Measurements from ENCODE around the gene RPS6KC1.

Gene RPS6KC1

GRCh38 chr1:213244664-213245091, 193.6 kb downstream of the RPS6KC1 start:
- DNase-seq, result peak; percentile 87

- peak; percentile 83 for DNase-seq
Measured at GRCh38 chr1:213245260-213245910, 194.3 kb downstream of the RPS6KC1 start.

DNA sequence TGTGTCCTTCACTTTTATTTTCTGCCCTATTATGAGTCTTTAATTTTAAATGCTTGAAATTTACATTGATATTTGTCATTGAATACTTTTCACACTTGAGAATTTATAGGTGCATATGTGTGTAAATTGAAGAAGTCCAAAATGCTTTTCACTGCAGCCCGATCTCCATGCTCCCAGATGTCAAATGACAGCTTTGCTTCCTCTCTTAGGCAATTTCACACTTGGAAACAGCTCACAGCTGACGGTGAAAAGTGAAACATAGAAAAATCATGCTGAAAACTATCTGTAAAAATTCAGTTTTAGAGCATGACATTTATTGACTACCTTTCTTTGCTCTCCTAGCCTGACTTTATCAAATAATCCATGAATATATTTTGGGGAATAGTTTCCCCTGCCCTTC, 196.0 kb downstream of the RPS6KC1 start:
- DNase-seq, result no peak

- DNase-seq, result no peak
Measured at GRCh38 chr1:213249395-213249794, 198.4 kb downstream of the RPS6KC1 start.

GRCh38 chr1:213250041-213250440, 199.0 kb downstream of the RPS6KC1 start:
- DNase-seq, result peak; percentile 49

GRCh38 chr1:213250446-213250845, 199.4 kb downstream of the RPS6KC1 start:
- DNase-seq, result no peak

GRCh38 chr1:213251972-213252371, 200.9 kb downstream of the RPS6KC1 start:
- no peak for DNase-seq

DNA sequence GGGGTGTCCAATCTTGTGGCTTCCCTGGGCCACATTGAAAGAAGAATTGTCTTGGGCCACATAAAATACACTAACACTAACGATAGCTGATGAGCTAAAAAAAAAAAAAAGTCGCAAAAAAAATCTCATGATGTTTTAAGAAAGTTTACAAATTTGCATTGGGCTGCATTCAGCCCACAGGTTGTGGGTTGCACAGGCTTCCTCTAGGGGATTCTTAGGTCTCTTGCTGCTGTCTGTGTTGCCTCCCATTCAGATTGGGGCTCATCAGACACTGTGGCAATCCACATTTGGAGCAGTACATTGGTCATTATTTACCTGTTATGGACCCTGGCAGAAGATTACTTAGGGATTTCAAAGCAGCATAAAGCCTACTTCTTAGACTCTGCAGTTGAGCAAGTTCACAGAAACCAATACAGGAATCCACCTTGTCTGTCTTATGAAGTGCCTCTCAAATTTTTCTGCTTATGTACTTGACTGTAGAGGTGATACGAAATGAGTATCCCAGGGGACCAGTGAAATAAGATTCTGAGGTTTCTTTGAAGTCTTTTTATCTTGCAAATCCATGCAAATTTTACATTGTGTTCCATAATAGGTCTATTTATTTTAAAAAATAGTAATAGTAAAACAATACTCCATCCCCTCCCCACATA, 205.5 kb downstream of the RPS6KC1 start:
- no peak for DNase-seq

- no peak for DNase-seq
Measured at GRCh38 chr1:213260311-213261075, 209.5 kb downstream of the RPS6KC1 start.

DNA sequence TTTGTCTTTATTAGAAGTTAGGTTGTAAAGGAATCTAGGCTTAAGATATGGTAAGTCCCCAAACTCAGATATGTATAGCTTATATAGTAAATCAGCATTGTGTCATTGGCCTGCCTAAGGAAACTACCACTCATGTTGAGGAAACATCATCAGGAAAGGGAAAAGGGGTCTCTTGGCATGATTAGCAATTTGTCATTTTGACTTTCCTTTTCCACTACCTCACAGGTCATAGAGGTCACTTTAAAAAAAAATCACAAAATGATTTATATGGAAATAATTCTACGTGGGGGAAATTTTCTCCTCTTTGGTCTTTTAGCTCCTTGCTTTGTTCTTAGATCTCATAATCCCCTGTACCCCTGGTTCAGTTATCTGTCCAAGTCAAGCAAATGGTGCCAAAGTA, 213.5 kb downstream of the RPS6KC1 start:
- DNase-seq, result no peak

DNA sequence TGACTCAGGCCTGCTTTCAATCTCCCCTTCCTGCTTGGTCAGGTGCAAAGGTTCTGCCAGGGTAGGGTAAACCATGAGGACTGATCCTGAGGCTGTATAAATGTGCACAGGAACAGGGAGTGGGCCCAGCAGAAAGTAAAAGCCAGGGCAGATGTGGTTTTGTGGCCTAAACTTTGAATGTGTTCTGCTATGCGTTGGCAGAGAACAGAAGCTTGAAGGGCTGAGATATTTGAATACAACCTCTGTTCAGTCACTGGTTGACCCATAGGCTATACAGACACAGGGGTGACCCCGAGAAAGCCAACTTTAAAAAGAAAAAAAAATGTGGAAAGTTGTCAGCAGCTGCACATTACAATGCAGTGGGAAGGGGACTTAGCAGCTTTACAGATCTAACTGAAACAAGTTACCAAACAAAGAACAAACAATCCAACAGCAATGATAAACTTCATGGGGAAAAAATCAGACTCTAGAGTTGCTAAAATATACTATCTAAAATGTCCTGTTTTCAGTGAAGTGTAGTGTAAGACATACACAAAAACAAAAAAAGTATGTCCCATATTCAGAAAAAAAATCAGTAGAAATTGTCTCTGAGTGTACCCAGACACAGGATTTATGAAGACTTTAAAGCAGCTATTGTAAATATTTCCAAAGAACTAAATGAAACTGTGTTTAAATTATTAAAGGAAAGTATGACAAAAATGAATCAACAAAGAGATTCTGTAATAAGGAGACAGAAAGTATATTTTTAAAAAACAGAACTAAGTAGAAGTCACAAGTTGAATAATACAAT, 216.1 kb downstream of the RPS6KC1 start:
- no peak for DNase-seq

DNA sequence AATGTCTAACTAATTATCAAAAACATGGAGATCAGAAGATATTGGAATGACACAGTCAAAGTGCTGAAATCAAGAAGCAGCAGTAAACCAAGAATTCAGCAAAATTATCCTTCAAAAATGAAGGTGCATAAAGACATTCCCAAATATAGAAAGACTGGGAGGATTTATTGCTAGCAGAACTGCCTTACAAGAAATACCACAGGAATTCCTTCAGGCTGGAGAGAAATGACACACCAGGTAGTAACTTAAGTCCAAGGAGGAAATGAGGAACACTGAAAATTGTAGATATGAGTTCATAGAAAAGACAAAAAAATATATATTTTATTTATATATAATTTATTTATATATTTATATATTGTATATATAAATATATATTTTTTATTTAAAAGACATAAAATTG, 217.2 kb downstream of the RPS6KC1 start:
- DNase-seq, result no peak

DNA sequence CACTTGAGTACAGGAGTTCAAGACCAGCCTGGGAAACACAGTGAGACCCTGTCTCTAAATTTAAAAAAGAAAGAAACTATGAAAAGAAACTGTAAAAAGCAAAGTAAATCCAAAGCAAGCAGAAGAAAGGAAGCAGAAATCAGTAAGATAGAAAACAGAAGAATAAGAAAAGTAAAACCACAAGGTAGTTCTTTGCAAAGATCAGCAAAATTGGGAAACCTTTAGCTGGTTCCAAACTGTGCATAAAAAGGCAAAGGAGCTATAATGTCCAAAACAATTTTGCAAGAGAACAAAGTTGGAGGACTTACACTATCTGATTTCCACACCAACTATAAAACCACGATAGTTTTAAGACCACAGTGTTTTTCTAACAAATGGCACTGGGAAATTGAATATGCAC, 218.8 kb downstream of the RPS6KC1 start:
- no peak for DNase-seq

- no peak for DNase-seq
Measured at GRCh38 chr1:213273546-213273945, 222.5 kb downstream of the RPS6KC1 start.

GRCh38 chr1:213274140-213274539, 223.1 kb downstream of the RPS6KC1 start:
- no peak for DNase-seq

DNA sequence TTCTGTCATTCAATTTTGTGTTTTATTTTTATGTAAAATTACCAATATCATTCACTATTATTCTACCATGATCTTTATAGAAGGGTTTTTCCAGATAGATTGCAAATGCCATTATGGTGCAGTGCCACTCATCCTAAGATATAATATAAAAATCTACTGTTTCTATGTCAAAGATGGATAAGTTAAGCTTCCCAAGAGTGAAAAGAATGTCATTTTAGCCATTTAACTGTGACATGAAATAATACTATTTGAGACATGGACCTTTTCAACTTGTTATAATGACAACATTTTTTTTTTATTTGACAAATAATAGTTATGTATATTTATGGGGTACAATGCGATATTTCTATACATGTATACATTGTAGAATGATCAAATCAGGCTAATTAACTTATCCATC, 224.3 kb downstream of the RPS6KC1 start:
- DNase-seq, result no peak

DNA sequence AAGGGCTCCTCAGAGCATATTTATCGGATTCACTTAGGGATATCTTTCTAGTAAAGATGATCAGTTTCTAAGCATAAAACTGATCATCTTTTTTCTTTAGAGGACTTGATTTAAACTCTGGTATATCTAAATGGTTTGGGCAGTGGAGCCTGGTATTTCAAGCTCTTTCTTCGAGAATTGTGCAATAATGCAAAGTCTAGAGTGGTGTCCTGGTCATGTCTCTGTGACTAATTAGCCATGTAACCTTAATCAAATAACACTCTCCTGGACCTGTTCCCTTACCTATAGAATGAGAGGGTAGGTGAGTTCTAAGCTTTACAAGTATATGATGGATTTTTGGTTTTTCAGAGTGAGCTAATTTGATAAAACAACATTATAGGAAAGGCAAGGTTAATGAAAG, 225.2 kb downstream of the RPS6KC1 start:
- DNase-seq, result no peak

- peak; percentile 40 for DNase-seq
Measured at GRCh38 chr1:213277036-213277435, 226.0 kb downstream of the RPS6KC1 start.

- DNase-seq, result no peak
Measured at GRCh38 chr1:213279410-213279809, 228.4 kb downstream of the RPS6KC1 start.

- no peak for DNase-seq
Measured at GRCh38 chr1:213281640-213282301, 230.7 kb downstream of the RPS6KC1 start.

DNA sequence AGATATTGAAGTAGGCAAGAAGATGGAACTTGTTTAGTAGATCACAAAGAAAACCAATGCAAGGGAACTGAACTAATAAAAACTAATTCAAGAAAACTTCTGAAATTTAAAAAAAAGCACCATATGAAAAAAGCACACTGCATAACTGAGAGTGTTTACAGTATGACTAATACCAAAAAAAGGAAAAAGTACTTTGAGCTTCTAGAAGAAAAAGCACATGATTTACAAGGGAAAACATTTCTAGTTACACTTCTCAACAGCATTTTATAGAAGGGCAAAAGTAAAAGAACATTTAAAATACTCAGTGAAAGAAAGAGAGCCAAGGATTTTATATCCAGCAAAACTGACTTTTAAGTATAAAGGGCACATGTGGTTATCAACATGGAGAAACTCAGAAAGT, 233.6 kb downstream of the RPS6KC1 start:
- no peak for DNase-seq

DNA sequence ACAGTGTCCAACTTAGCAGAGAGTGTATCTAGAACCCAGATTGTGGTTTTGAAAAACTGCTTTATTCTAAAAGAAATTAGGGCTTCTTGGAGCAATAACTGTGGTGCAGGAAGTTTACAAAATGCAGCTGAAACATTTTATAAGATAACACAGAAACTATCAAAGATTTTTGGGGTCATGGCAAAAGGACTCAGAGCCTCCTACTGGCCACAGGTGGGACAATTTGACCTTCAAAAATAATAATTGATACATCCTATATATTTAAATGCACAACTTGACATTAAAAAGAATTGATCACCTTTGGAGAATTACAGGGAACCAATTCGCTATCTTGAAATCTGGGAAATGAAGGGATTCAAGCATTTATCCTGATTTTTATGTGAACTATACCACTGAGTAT, 235.2 kb downstream of the RPS6KC1 start:
- no peak for DNase-seq

DNA sequence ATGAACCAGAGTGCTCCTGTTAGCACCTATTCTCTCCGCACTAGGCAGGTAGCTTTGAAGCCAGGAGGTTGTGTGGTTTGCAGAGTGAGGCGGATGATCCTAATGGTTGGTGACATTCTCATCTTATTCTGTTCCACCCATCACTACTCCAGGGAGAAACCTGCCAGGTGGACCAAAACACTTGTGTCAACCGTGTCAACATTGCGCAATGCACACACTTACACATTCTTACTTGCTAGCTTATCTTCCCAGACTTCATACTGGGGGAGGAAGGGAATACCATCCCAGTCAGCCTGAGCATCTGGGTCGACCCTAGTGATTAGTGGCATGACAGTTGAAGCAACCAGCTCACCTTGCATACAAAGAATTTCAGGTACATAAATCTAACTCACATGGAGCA, 236.9 kb downstream of the RPS6KC1 start:
- peak; percentile 36 for DNase-seq

Data from NCI-H510A treated with DMSO at 0.1 percent for 48 hours (cell line).